GM18870 (cell line): ENCODE measurements around the gene PDZD2.
"Not testable (repeated sequence)": the region's sequence is repeated elsewhere in the genome, so short reads cannot be mapped to it uniquely, and the experiment has no call there.

Experiments used
- ATAC-seq: cut with Tn5 transposase; IDR thresholded peaks from one replicate; pipeline ENCODE4 v1.9.1; 2021; ENCODE audit warnings: moderate library complexity; ENCODE audit not compliant: unreplicated experiment

The PDZD2 gene

DNA sequence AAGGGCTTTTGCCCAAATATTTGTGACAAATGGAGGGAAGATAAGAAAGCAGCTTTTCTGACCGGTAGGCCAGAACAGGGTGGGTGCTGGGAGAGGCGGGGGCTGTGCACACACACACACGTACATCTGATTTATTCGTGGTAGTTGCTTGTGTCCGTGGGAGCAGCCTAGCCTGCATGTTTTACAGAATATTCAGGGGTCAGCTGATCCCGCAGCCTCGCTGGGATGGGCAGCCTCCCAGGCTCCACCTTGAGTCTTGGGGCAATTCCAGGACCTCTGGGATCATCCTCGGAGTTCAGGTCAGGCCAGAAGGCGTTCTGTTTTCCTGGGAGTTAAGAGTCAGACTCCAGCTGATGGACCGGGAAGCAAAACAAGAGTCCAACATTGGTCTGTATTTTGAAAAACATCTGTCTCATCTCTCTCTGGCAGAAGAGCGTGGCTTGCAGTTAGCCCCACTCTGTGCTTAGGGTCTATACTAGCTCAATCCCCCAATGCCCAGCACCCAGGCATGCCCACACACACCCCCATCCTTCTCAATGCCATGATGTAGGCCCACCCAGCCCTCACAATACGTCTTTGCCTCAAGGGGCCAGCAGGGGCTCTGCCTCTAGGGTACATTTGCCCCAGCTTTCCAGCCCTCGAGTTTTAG lies 324.6 kb downstream of the PDZD2 start:
- ATAC-seq: no peak

DNA sequence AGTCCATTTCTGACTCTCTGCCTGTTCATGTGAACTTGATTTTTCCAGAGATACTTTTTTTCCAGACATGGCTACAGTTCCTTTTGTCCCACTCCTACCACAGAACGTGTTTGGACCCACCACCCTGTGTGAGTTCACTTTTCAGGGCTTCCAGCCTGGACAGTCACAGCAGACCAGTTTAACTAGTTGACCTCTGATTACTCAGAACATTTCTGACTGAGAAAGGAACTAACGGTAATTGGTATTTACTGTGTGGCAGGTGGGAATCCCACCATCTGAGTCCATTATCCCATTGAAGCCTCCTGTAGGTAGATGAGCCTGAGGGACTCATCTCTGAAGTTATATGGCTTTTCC lies 325.1 kb downstream of the PDZD2 start:
- no peak for ATAC-seq

DNA sequence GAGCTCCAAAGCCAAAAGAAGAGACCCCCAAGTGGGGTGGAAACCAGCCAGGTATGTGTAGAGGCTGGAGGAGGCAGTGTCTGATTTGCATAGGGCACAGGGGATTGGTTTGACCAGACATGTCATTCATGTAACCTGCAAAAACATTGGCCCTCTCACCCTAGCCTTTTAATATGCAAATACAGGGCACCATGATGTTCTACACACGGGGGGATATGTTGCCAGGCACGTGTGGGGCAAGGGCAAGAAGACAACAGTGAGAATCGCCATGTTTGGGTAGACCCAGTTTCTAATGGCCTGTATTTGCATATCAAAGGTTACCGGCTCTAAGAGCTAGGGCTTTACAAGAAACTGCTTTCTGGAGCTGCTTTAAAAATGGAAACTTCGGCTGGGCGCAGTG lies 326.3 kb downstream of the PDZD2 start:
- ATAC-seq: no peak

DNA sequence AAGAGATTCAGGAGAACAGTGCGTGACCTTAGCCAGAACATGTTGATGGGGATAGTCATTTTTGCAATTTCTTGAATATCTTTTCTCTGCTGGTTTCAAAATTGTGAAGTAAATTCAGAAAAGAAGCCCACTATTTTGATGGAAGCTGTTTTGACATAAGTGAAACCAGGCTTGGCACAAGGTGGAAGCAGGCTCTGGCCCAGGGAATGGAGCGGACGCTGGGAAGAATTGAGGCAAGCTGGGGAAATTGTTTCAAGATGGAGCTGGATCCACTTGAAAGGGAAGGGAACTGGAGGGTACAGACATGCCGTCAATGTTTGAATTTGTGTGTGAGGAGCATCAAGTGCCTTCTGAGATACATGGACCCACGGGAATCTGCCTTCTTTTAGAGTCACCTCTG lies 328.0 kb downstream of the PDZD2 start:
- ATAC-seq: no peak

GRCh38 chr5:31967461-31967860 lies 328.5 kb downstream of the PDZD2 start:
- no peak for ATAC-seq

GRCh38 chr5:31972558-31972957 lies 333.6 kb downstream of the PDZD2 start:
- ATAC-seq: no peak

- not testable (repeated sequence) for ATAC-seq
These were observed 336.3 kb downstream of the PDZD2 start for GRCh38 chr5:31975189-31975612.

- ATAC-seq: no peak
These were observed 337.2 kb downstream of the PDZD2 start for GRCh38 chr5:31976169-31976568.

- ATAC-seq: no peak
These were observed 342.5 kb downstream of the PDZD2 start for GRCh38 chr5:31981361-31981945.

GRCh38 chr5:31982027-31982426 lies 343.1 kb downstream of the PDZD2 start:
- no peak for ATAC-seq

DNA sequence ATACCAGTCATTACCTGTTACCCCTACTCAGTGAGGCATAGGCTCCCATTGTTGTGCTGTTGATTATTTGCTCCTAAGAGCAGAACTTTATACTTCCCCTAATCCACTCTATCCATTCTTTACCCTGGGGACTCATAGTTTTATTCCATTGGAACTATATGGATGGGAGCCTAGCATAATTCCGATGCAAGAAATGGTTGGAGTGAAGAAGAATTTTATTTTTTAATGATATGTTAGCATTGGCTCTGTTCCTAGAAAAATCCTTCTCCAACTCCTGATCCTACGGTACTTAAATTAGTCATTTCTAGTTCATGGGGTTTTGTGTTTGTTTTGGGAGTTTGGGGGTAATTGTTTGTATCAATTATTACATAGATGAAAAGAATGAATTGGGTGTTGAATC lies 343.7 kb downstream of the PDZD2 start:
- no peak for ATAC-seq

GRCh38 chr5:31983851-31984250 lies 344.9 kb downstream of the PDZD2 start:
- ATAC-seq: no peak

DNA sequence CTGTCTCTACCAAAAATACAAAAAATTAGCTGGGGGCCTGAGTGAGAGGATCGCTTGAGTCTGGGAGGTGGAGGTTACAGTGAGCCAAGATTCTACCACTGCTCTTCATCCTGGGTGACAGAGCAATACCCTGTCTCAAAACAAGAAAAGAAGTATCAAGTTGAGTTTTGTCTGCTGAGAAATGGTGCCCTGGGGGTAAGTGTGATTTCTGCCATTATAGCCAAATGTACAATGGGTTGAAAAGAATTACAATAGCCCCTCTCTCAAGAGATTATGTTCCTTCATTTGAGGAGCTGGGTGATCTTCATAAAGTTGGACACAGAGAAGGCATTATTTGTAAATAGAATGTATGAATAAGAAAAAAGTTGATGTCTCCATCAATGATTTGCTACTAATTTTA lies 345.8 kb downstream of the PDZD2 start:
- no peak for ATAC-seq

- ATAC-seq: no peak
These were observed 347.2 kb downstream of the PDZD2 start for GRCh38 chr5:31986101-31986500.

DNA sequence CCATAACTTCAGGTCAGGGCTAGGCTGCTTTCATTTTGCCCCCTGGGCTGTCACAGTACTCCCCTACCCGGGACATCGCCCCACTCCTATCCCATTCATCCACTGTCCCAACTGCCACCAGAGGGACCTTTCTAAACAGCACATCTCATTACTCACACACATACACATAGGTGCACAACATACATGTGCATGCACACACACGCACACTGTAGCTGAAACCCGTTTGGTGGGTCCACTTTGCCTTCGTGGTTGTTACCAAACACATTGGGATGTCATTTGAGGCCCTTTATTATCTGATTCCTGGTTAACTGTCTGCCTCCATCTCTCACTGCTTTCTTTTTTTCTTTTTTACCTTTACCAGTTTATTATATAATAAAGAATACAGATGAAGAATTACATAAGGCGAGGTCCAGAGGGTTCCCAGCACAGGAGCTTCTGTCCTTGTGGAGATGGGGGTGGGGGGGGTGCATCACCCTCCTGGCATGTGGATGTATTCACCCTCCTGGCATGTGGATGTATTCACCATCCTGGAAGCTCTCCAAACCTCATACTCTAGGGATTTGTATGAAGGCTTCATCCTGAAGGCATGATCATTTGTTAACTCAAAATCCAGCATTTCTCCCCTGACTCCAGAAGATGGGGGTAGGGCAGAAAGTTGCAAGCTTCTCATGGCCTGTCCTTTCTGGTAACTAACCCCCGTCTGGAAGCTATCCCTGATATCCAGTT lies 349.2 kb downstream of the PDZD2 start:
- no peak for ATAC-seq

DNA sequence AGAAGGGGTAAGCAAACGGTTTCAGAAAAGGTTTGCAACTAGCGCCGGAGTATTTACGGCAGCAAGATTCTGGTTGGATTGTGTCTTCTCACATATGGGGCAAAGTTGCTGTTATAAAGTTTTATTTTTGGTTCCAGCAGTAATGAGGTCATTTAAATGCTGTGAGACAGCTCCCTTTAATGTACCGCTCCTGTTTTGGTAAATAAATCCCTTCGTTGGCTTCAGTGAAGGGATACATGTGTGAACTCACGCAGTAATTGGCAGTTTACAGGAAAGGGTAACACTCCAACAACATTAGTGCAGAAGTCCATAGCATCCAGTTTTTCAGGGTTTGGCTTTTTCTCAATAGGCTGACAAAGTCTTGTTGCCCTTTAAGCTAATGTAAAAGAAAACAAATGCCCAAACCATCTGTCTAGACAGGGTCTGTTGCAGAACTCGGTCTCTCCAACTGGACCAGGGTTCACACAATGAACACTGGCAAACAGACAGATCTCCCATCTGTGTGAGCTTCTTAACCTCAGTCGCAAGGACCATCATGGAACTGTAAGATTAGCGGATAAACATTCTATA lies 351.2 kb downstream of the PDZD2 start:
- ATAC-seq: no peak

- ATAC-seq: no peak
These were observed 351.8 kb downstream of the PDZD2 start for GRCh38 chr5:31990701-31991110.

- no peak for ATAC-seq
These were observed 353.4 kb downstream of the PDZD2 start for GRCh38 chr5:31992377-31992776.

DNA sequence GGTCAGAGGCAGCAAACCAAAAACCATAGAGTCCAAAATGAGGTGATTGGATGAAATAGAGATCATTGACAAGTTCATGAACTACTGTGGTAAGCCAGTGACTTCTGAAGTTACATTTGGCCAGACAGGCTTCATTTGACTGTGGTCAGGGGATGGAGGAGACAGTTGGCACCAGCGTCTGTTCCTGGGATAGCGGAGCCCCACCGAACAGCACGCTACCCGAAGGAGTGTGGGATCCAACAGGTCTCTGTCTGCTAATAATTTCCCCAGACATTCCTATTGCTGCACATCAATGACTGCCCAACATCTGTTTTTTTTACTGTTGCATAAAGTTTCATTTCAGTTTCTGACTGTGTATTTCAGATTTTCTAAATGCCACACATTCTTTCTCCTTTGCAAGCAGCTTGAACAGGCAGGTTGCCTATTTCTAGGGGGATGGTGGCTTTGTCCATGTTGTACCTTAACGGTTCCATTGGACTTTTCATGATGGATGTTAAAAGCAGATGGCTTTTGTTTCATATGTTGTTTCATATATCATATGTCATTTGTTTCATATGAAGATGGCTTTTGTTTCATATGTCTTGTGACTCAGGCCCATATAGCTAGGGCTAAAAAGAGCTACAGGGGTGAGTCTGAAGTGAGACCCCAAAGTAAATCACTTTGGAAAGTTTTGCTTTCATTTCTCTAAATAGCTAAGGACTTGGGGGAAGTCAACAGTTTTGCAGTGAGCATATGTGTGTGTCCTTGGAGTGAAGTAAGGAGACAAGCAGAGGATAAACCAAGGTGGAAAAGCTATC lies 354.4 kb downstream of the PDZD2 start:
- peak; percentile 51 for ATAC-seq

DNA sequence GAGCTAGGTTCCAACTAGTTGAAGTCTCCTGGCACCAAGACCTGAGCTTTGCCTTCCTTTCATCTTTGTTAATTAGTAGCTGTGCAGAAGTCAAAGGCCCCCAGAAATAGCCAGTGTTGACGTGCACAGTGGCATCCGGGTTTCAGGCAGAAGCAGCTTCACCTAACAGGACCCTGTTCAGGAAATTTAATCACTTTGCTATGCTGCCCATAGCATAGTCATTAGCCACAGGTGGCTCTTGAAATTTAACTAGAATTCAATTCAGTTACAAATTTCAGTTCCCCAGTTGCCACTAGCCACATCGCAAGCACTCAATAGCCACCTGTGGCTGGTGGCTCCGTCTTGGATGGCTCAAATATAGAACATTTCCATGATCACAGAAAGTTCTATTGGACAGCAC lies 356.1 kb downstream of the PDZD2 start:
- ATAC-seq: peak; percentile 72

- ATAC-seq: no peak
These were observed 356.8 kb downstream of the PDZD2 start for GRCh38 chr5:31995714-31996113.
